Caco-2 (cell line): ENCODE results near the gene APOBEC3B. TPM values are rescaled to one million over a fixed set of nuclear protein-coding genes. Genes with fewer than 3 reads are reported as not detected.

Experiments
- BruUV-seq: library from RNA; stranded (reverse); fragments of 400-500 nt; replicated peaks from 2 replicates; lab custom pipeline; 2021; lab: Mats Ljungman, UMichigan
- CTCF ChIA-PET: fragments of 300-600 bp; sonication (Branson Sonifier 250); formaldehyde crosslinking; loops from one replicate; lab custom pipeline; 2022; ENCODE audit warnings: antibody characterized with exemption; lab: Charles Lee
- POLR2A ChIA-PET: fragments of 300-600 bp; sonication (Branson Sonifier 250); formaldehyde crosslinking; loops from one replicate; lab custom pipeline; 2022; ENCODE audit warnings: antibody characterized with exemption; lab: Charles Lee
- DNase-seq, 2 experiments: peaks; one replicate each; pipeline versions ENCODE4 v3.0.0 to v3.0.0-alpha.2; 2020 to 2022
- H3K27me3 ChIP-seq: replicated peaks from 2 replicates; pipeline ENCODE4 v1.6.0; 2011; ENCODE audit warnings: low read length; ENCODE audit not compliant: control insufficient read depth, insufficient read depth
- H3K36me3 ChIP-seq: 2 replicates; pipeline ENCODE4 v1.5.1; 2011; ENCODE audit warnings: low read length; ENCODE audit not compliant: control insufficient read depth, insufficient read depth
- H3K4me1 ChIP-seq: fragments of 250-450 bp; sonication (Bioruptor Pico); 2 replicates; pipeline ENCODE4 v1.5.1; 2020; ENCODE audit warnings: mild to moderate bottlenecking
- H3K4me3 ChIP-seq: 2 replicates; pipeline ENCODE4 v1.5.1; 2011; ENCODE audit warnings: low read depth, mild to moderate bottlenecking, control low read depth, low read length
- H3K9me3 ChIP-seq: fragments of 250-450 bp; sonication (Bioruptor Pico); 2 replicates; pipeline ENCODE4 v1.5.1; 2020; ENCODE audit warnings: mild to moderate bottlenecking, moderate library complexity
- H3K27ac Mint-ChIP-seq: one replicate; pipeline ENCODE4 v1.8.0; 2022; ENCODE audit warnings: mixed read lengths; ENCODE audit not compliant: unreplicated experiment
- H3K27me3 Mint-ChIP-seq: one replicate; pipeline ENCODE4 v1.8.0; 2022; ENCODE audit warnings: mixed read lengths; ENCODE audit not compliant: insufficient read depth, unreplicated experiment
- H3K36me3 Mint-ChIP-seq: one replicate; pipeline ENCODE4 v1.8.0; 2022; ENCODE audit warnings: mild to moderate bottlenecking, mixed read lengths; ENCODE audit not compliant: insufficient read depth, unreplicated experiment
- H3K4me1 Mint-ChIP-seq: one replicate; pipeline ENCODE4 v1.8.0; 2022; ENCODE audit warnings: low read depth, mixed read lengths; ENCODE audit not compliant: unreplicated experiment
- H3K4me3 Mint-ChIP-seq: one replicate; pipeline ENCODE4 v1.8.0; 2022; ENCODE audit warnings: mild to moderate bottlenecking, moderate library complexity, mixed read lengths; ENCODE audit not compliant: unreplicated experiment
- H3K9me3 Mint-ChIP-seq: one replicate; pipeline ENCODE4 v1.8.0; 2022; ENCODE audit warnings: mixed read lengths; ENCODE audit not compliant: unreplicated experiment
- intact Hi-C: fragments of 100-400 bp; cut with micrococcal nuclease; formaldehyde crosslinking; loops from one replicate; pipeline ENCODE4 v1.10.0; 2022; ENCODE audit not compliant: unreplicated experiment
- total RNA-seq: library from RNA; stranded (reverse); gene quantifications from 2 replicates; pipeline ENCODE4 v1.2.3, GENCODE V29; 2022
- TF ChIP-seq, protein P1 (sequence below), 2 experiments: fragments of 200-600 bp in 1 of 2; IDR thresholded peaks; 1 replicate in 1 of 2; 2 replicates in 1 of 2; pipeline versions ENCODE4 v1.5.1 to v1.8.0; 2011 to 2022; ENCODE audit warnings: antibody characterized with exemption in 1 of 2, control low read depth in 1 of 2, inconsistent platforms in 1 of 2, low read depth in 1 of 2, low read length in 1 of 2, mild to moderate bottlenecking in 1 of 2, moderate library complexity in 1 of 2; ENCODE audit not compliant: insufficient read depth in 1 of 2, severe bottlenecking in 1 of 2, unreplicated experiment in 1 of 2

The APOBEC3B gene
- total RNA-seq, 1 experiment from 2014 or later = 55.8 TPM

DNA sequence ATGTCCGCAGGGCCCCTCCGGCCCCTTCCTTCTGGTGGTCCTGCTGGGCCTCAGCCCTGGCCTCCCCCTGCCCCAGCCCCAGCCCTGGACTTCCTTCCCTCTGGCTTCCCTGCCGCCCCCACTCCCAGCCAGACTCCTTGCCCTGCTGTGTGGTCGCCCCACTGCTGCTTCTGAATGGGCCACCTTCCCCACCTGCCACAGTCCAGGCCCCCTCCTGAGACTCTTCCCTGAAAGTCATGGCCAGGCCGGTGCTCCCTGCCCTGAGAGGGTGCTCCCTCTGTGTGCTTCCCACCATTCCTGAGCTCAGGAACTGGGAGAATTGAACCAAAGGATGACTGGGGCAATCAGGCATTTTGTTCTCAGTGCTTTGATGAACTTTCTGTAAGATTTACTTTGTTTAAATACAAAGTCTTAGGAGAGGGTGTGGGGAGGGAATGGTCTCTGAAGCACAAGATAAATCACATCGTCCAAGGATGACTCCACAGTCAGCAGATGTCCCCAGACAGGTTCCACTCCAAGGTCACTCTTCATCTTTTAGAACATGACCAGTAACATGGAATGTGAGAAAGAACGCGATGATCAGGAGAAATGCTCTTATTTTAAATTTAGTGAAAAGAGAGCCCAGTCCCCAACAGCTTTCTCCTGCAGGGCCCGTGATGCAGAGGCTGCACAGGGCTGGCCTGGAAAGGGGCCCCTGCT, 39.6 kb downstream of the APOBEC3B start:
- Mint-ChIP-seq H3K9me3 (no peaks in the 10 kb centered on the region), H3K36me3 (no peaks in the 10 kb centered on the region), H3K4me1 (no peaks in the 10 kb centered on the region), H3K27ac (no peak overlapping the region), H3K27me3 (no peaks in the 10 kb centered on the region), H3K4me3 (no peak overlapping the region)
- ChIA-PET POLR2A (interaction anchor here (0.6 kb wide), 1 partner anchor 412 kb away, joined by 4 read pairs; no protein-coding TSS in a partner anchor), CTCF (interaction anchor here (0.6 kb wide), 1 partner anchor 19 kb away, joined by 3 read pairs; no protein-coding TSS in a partner anchor)
- Histone ChIP-seq H3K27me3 (no peaks in the 10 kb centered on the region), H3K4me3 (no peak overlapping the region), H3K4me1 (no peaks in the 10 kb centered on the region), H3K36me3 (no peaks in the 10 kb centered on the region), H3K9me3 (no peaks in the 10 kb centered on the region)
- intact Hi-C loops = no loop called here
- BruUV-seq = no TSS peak
- DNase-seq = no peak
- TF ChIP-seq, protein P1, sequence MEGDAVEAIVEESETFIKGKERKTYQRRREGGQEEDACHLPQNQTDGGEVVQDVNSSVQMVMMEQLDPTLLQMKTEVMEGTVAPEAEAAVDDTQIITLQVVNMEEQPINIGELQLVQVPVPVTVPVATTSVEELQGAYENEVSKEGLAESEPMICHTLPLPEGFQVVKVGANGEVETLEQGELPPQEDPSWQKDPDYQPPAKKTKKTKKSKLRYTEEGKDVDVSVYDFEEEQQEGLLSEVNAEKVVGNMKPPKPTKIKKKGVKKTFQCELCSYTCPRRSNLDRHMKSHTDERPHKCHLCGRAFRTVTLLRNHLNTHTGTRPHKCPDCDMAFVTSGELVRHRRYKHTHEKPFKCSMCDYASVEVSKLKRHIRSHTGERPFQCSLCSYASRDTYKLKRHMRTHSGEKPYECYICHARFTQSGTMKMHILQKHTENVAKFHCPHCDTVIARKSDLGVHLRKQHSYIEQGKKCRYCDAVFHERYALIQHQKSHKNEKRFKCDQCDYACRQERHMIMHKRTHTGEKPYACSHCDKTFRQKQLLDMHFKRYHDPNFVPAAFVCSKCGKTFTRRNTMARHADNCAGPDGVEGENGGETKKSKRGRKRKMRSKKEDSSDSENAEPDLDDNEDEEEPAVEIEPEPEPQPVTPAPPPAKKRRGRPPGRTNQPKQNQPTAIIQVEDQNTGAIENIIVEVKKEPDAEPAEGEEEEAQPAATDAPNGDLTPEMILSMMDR (IDR thresholded peaks at IDR 0.05; ENCODE audit: insufficient read depth in 1 of 2, low read depth in 1 of 2, low read length in 1 of 2, severe bottlenecking in 1 of 2, unreplicated experiment in 1 of 2) = no peak

DNA sequence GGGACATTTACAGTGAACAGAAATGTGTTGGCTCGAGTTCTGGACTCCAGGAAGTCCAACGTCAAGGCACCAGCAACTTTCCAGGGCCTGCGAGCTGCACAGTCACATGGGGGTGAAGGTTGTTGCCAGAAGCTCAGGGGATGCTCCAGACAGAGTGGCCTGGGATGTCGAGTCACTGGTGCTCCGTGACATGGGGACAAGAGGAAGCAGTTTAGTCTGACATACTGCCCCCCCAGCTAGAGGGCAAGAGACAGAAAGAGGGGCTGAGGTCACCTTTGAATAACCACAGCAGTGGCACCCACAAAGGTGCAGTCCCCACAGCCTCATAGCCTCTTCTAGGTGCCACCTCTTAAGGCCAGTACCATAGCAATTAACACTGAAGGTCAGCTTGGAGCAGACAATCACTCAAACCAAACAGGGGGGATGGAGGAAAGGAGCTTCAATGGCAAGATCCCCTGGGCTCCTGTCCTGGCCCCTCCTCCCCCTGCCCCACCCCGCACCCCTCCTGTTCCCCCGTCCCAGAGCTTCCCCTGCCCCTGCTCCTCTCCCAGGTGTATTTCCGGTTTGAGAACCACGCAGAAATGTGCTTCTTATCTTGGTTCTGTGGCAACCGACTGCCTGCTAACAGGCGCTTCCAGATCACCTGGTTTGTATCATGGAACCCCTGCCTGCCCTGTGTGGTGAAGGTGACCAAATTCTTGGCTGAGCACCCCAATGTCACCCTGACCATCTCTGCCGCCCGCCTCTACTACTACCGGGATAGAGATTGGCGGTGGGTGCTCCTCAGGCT, 42.6 kb downstream of the APOBEC3B start:
- Histone ChIP-seq H3K4me3 (no peak overlapping the region), H3K36me3 (no peaks in the 10 kb centered on the region), H3K27me3 (no peaks in the 10 kb centered on the region), H3K4me1 (no peaks in the 10 kb centered on the region), H3K9me3 (no peaks in the 10 kb centered on the region)
- Mint-ChIP-seq H3K9me3 (no peaks in the 10 kb centered on the region), H3K36me3 (no peaks in the 10 kb centered on the region), H3K4me3 (no peak overlapping the region), H3K27me3 (no peaks in the 10 kb centered on the region), H3K4me1 (no peaks in the 10 kb centered on the region), H3K27ac (no peak overlapping the region)
- intact Hi-C loops = no loop called here
- TF ChIP-seq, protein P1 (IDR thresholded peaks at IDR 0.05; ENCODE audit: insufficient read depth in 1 of 2, low read depth in 1 of 2, low read length in 1 of 2, severe bottlenecking in 1 of 2, unreplicated experiment in 1 of 2) = no peak
- no TSS peak for BruUV-seq
- ChIA-PET CTCF (no interaction called here), POLR2A (interaction anchor here (0.6 kb wide), 1 partner anchor 104 kb away, joined by 3 read pairs; no protein-coding TSS in a partner anchor)
- DNase-seq = no peak

DNA sequence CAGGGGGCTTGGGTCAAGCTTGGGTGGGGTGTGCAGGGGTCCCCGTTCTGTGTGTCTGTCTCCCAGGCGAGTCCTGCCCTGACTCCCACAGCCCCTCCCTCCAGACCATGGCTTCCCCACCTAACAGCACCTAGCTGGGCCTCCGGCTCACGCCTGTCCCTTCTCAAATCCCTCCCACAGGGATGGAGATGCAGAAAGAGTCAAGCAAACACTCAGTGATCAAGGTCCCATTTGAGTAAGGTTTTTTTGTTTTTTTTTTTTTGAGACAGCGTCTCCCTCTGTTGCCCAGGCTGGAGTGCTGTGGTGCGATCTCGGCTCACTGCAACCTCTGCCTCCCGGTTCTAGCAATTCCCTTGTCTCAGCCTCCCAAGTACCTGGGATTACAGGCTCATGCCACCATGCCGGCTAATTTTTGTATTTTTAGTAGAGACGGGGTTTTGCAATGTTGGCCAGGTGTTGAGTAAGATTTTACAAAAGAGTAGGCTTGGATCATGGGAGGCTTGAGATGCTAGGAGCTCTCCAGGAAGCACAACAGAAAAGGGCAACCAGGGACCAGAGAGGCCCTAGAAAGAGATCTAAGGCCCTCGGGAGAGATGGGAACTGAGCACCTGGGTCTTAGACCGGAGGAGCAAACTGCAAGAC, 44.5 kb downstream of the APOBEC3B start:
- intact Hi-C loops = no loop called here
- no TSS peak for BruUV-seq
- H3K27ac Mint-ChIP-seq = no peak overlapping the region

More for the DNA sequence above, 44.5 kb downstream of the APOBEC3B start:
- TF ChIP-seq, protein P1 (IDR thresholded peaks at IDR 0.05; ENCODE audit: insufficient read depth in 1 of 2, low read depth in 1 of 2, low read length in 1 of 2, severe bottlenecking in 1 of 2, unreplicated experiment in 1 of 2) = no peak
- H3K9me3 ChIP-seq = no peaks in the 10 kb centered on the region
- no peaks in the 10 kb centered on the region for H3K27me3 Mint-ChIP-seq
- no peak for DNase-seq
- H3K4me1 Mint-ChIP-seq = no peaks in the 10 kb centered on the region
- ChIA-PET POLR2A (no interaction called here), CTCF (no interaction called here)
- H3K36me3 Mint-ChIP-seq = no peaks in the 10 kb centered on the region
- no peaks in the 10 kb centered on the region for H3K36me3 ChIP-seq
- no peak overlapping the region for H3K4me3 ChIP-seq
- no peak overlapping the region for H3K4me3 Mint-ChIP-seq
- no peaks in the 10 kb centered on the region for H3K4me1 ChIP-seq
- no peaks in the 10 kb centered on the region for H3K9me3 Mint-ChIP-seq
- no peaks in the 10 kb centered on the region for H3K27me3 ChIP-seq
